LoVo (cell line): ENCODE measurements around the gene CRYBG2.
"Not testable (repeated sequence)": the region's sequence is repeated elsewhere in the genome, so short reads cannot be mapped to it uniquely, and the experiment has no call there.

Source experiments
- DNase-seq: peaks from one replicate; pipeline ENCODE4 v3.0.0-alpha.2; 2016; ENCODE audit warnings: low spot score

The CRYBG2 gene

DNA sequence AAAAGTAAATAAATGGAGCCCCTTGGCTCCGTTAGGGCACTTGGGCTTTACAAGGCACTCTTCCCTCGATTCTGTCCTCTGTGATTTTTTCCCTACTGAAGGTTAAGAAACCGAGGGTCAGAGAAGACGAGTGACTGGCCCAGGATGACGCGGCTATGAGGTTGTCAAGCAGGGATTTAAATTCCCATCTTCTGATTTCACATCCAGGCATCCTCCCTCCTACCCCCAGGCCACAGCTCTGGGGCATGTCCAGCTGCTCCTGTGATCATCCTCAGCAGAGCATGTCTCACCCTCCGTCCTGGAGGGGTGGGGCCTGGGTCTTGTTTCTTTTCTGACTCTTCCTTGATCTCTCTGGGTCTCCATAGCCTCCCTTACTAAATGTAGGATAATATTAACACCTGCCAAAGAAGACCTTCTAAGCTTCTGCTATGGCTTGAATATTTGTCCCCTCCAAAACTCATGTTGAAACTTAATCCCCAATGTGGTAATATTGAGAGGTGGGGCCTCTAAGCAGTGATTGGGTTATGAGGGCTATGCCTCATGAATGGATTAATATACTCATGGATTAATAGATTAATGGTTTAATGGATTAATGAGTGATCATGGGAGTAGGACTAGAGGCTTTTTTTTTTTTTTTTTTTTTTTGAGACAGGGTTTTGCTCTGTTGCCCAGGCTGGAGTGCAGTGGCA is 4.6 kb downstream of the CRYBG2 start:
- DNase-seq, result peak; percentile 30

DNA sequence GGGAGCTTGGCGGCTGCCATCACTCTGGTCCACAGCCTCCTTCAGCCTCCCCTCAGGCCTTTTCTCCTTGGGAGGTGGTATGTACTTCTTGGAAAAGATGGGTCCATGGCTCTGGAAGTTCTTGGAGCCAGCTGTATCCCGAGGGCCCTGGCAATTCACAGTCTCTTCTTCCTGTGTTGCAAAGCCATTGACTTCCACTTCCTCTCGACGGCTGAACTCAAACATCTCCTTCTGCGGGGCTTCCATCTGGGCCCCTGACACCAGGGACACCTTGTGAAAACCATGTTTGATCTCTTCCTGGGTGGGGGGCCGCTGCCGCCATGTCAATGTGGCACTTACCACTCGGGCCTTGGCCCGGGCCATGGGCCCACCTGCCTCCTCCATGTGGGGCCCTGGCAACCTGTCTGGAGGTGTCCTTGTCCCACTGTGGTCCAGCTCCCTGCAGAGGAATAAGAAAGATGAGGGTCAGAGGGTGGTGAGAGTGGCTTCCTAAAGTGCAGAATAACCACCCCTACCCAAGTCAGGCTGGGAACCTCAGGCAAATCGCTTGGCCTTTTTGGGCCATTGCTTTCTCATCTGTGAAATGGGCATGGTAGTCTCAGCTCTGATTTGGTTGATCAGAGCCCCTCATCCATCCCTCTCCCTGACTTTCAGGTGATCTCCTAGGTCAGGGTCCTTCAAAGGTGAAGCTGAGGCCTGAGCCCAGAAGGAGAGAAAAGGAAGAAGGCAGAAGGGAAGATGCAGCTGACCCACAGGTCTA is 7.5 kb downstream of the CRYBG2 start:
- no peak for DNase-seq

GRCh38 chr1:26345718-26346117 is 8.2 kb downstream of the CRYBG2 start:
- no peak for DNase-seq

DNA sequence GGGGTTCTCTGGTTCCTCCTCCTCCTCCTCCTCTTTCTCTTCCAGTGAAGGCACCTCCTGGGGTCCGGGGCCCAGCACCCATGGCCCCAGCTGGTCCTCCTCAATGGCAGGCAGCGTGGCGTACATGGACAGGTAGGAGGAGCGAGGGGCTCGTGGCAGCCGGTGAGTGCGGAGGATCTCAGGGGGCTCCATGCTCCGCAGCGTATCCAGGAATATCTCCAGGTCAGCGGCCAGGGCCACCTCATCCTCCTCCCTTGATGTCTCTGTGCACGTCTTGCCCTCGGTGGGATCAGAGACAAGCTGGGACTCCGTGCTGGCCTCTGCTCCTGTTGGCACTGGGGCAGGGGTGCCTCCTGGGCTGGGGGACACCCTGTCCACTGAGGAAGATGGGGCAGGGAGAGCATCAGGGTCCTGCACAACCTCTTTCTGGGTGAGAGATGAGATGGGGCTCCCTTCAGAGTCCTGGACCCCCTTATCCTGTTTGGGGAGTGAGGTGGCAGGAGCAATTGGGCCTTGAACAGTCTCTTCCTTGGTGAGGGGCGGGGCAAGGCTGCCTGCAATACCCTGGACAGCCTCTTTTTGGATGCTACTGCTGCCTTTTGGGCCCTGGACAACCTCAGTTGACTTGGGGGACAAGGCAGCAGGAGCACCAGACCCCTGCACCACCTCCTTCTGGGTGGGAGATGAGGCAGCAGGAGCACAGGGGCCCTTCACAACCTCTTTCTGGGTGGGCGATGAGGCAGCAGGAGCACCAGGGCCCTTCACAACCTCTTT is 9.6 kb downstream of the CRYBG2 start:
- no peak for DNase-seq

- no peak for DNase-seq
Observed at GRCh38 chr1:26340047-26340481, 13.9 kb downstream of the CRYBG2 start.

DNA sequence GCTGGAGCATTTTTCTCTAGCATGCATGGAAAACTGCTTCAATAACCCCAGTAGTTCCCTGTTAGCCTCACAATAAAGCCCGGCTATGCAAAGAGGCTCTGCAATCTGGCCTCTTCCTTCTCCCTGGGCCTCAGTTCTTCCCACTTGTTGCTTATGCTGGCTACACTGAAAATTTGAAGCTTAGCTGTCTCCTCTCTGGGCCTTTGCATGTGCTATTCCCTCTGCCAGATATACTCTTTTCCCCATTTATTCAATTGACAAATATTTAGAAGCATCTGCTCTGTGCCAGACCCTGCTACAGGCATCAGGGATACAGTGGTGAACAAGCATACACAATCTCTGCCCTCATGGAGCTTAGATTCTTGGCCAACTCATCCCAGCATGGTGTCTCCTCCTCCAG is 15.3 kb downstream of the CRYBG2 start:
- no peak for DNase-seq

DNA sequence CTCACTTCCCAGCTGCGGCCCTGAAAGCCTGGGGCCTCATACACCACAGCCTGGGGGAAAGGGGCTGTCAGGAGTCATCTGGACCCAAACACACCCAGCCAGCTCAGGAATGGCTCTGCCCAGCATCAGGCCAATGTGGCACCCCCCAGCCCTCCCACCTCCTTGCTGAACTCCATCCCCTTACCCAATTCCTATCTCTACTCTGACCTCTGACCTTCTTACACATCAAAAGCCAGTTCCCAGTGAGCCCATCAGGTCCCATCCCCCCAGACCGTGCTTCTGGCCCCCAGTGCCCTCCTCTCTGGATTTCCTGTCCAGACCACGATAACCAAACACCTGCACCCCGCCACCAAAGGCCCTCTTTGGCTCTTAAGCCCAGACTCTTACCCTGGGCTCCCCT is 16.3 kb downstream of the CRYBG2 start:
- DNase-seq, result no peak

DNA sequence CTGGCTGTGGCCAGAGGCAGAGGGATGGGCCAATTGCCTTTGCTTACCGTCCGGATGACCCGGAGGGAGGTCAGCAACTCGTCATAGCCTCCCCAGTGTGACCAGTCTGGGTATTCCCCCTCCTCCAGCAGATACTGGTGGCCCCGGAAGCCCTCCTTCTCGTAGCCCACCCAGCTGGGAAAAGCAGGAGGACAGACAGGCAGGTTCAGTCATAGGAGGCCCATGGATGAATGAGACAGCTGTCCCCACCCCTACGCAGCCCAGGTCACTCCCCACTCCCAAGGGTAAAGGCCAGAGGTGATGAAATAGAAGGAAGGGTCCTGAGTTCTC is 16.8 kb downstream of the CRYBG2 start:
- DNase-seq, result no peak

DNA sequence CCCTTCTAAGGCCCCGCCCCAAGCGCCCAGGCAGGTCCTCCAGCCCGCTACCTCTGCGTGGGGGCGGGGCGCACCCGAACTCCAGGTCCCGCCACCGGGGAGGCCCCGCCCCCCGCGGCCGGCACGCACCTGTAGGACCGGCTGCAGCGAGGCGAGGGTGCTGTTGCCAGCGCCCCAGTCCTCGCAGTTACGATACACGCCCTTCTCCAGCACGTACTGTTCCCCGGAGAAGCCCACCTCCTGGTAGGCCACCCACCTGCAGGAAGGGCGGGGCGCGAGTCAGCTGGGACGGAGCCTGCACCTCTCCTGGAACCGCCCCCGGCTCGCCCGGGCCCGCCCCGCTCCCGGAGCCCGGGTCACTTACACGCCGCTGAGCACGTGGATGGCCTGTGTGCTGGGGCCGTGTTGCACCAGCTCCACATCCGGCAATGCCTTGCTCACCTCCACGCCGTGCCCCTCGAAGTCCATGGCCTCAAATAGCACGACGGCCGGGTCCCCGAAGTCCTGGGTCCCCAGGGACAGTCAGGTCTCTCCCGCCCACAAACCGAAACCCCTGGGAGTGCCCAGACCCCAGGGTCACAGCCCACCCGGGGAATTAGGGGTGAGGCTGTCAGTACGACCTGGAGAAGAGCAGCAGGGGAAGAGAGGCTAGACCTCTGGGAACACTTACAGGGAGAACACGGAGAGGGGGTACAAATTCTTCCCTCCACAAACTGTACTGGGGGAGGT is 17.3 kb downstream of the CRYBG2 start:
- peak; percentile 92 for DNase-seq

- no peak for DNase-seq
Observed at GRCh38 chr1:26335774-26336476, 18.0 kb downstream of the CRYBG2 start.

GRCh38 chr1:26333312-26333711 is 20.6 kb downstream of the CRYBG2 start:
- DNase-seq, result not testable (repeated sequence)

GRCh38 chr1:26330276-26330675 is 23.7 kb downstream of the CRYBG2 start:
- DNase-seq, result no peak

- not testable (repeated sequence) for DNase-seq
Observed at GRCh38 chr1:26329380-26329779, 24.6 kb downstream of the CRYBG2 start.

GRCh38 chr1:26328597-26328996 is 25.3 kb downstream of the CRYBG2 start:
- DNase-seq, result no peak

GRCh38 chr1:26327956-26328362 is 26.0 kb downstream of the CRYBG2 start:
- DNase-seq, result no peak

DNA sequence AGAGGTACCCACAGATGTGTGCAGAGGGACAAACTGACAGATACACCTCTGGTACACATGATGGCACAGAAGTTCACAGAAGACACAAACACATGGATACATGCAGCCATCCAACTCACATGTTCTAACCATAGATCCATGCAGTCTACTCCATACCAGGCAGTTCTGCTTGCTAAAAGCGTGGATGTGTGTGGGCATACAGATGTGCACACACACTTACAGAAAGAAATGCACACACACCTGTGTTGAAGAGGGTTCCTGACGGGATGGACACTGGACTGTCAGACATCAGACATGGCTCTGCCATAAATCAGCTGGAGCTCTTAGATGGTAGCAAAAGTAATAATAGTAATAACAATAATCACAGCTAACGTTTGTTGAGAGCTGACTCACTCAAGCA is 29.4 kb downstream of the CRYBG2 start:
- no peak for DNase-seq

GRCh38 chr1:26323382-26323781 is 30.5 kb downstream of the CRYBG2 start:
- DNase-seq, result no peak

DNA sequence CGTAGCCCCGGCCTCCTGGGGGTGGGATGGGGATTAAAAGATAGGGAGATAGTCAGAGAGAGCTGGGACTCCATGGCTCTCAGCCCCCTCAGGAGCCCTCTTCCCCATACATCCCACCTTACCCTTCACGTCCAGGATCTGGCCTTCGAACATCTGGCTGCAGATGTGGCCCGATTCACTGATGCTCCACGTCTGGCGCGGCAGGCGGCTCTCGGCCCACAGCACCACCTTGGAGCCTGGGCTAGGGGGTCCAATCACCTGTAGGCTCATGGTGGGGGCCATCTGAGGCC is 31.9 kb downstream of the CRYBG2 start:
- DNase-seq, result no peak

DNA sequence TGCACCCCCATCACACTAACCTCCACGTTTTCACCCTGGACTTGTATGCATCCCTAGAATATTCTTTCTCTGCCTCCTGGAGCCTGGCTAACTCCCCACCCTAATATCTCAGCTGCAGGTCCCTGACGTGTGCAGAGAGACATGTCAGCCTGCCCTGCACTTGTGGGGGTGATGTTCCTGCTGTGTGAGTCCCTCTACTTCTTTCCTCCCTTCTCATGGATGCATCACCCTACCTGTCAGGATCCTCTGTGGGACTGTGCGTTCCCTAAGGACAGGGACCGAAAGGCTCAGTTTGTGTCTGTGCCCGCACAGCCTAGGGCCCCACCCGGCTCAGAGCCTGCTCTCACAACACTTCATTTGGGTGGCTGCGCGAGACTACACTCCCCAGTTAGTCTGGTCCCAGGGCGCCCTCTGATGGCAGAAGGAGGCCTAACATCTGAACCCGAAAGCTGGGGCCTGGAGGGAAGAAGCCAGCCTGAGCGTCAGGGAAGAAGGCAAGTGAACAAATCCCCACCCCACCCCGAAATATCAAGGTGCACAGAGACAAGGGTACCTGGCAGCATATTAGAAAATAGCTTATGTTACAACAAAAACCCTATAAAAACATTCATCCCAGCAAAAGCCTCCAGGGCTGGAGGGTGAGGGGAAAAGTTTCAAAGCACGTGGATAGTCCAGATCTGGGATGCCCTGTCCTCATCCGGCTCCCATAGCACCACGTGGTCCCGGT is 32.5 kb downstream of the CRYBG2 start:
- peak; percentile 61 for DNase-seq

- DNase-seq, result no peak
Observed at GRCh38 chr1:26320896-26321295, 33.0 kb downstream of the CRYBG2 start.

DNA sequence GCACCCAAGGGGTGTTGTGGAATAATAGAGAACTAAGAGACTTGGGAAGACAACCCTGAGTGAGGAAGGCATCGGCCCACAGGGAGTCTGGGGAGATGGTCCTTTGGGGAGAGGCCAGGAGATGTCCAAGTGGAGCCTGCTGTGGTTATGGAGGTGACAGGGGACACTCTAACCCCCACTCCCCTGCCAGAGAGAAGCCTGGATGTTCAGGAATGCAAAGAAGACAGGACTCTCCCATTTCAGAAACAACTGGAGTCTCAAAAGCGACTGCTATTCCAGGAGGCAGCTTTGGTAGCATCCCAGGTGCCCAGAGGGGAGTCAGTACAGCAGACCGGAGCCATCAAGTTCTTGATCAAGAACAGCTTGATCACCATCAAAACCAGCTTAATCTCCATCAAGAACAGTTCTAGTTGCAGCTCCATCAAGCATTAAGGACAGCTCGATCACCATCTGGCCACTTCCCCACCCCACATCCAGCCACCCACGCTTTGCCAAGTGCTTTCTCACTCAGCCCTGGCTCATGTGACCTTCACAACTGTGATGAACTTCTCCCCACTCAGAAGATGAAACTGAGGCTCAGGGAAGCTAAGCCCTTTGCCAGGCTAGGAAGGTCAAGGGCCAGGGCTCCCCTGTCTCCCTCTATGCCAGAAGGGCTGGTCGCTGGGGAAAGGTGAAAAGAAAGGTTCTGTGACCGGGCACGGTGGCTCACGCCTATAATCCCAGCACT is 35.4 kb downstream of the CRYBG2 start:
- DNase-seq, result no peak
